Activated effector memory CD4-positive, alpha-beta T cell treated with anti-CD3 and anti-CD28 coated beads, Interleukin-2, amount 50 U/mL, for 16 hours (primary cell): Measurements from ENCODE around the gene NDUFB10.
"Not testable (repeated sequence)": the region's sequence is repeated elsewhere in the genome, so short reads cannot be mapped to it uniquely, and the experiment has no call there.

ENCODE experiments used
- DNase-seq: peaks from one replicate; pipeline ENCODE4 v3.0.0-alpha.2; 2020

Gene NDUFB10

GRCh38 chr16:1947369-1947670 lies 12.0 kb upstream of the NDUFB10 start:
- DNase-seq = no peak

GRCh38 chr16:1949507-1949906 lies 9.8 kb upstream of the NDUFB10 start:
- no peak for DNase-seq

GRCh38 chr16:1950047-1950446 lies 9.3 kb upstream of the NDUFB10 start:
- no peak for DNase-seq

GRCh38 chr16:1950559-1950958 lies 8.8 kb upstream of the NDUFB10 start:
- DNase-seq = no peak

- DNase-seq = no peak
Observed at GRCh38 chr16:1953734-1954133, 5.6 kb upstream of the NDUFB10 start.

GRCh38 chr16:1957434-1958142 lies 1.8 kb upstream of the NDUFB10 start:
- DNase-seq = not testable (repeated sequence)

- DNase-seq = not testable (repeated sequence)
Observed at GRCh38 chr16:1958143-1958491, 1.2 kb upstream of the NDUFB10 start.

GRCh38 chr16:1958715-1959268 lies 546 bp upstream of the NDUFB10 start:
- peak; percentile 64 for DNase-seq

- peak; percentile 78 for DNase-seq
Observed at GRCh38 chr16:1960665-1961630, 1.6 kb downstream of the NDUFB10 start.

- DNase-seq = no peak
Observed at GRCh38 chr16:1961651-1962067, 2.3 kb downstream of the NDUFB10 start.

GRCh38 chr16:1962161-1963153 lies 3.1 kb downstream of the NDUFB10 start:
- DNase-seq = not testable (repeated sequence)

- peak; percentile 80 for DNase-seq
Observed at GRCh38 chr16:1963806-1964505, 4.6 kb downstream of the NDUFB10 start.

- peak; percentile 99 for DNase-seq
Observed at GRCh38 chr16:1964506-1965395, 5.4 kb downstream of the NDUFB10 start, which contains the start of gene RPS2. Gene RPS2 (minus strand): TSS chr16:1964826. CDS start chr16:1964625, 201 bp downstream.

- DNase-seq = no peak
Observed at GRCh38 chr16:1965396-1966001, 6.2 kb downstream of the NDUFB10 start.

- DNase-seq = no peak
Observed at GRCh38 chr16:1966460-1966859, 7.1 kb downstream of the NDUFB10 start, which contains the start of gene RNF151. Gene RNF151 (plus strand): TSS chr16:1966856. CDS start chr16:1966882, 26 bp downstream.

GRCh38 chr16:1968146-1968953 lies 9.0 kb downstream of the NDUFB10 start:
- DNase-seq = no peak

GRCh38 chr16:1971796-1972489 lies 12.6 kb downstream of the NDUFB10 start, which contains the start of gene TBL3:
Gene TBL3 (plus strand): TSS chr16:1972053. CDS start chr16:1972165, 112 bp downstream.
- DNase-seq = peak; percentile 99

GRCh38 chr16:1972490-1972877 lies 13.1 kb downstream of the NDUFB10 start:
- DNase-seq = peak; percentile 75
